Epithelial cell of proximal tubule (primary cell): ENCODE measurements around the gene FAM83G. TPM values are rescaled to one million over a fixed set of nuclear protein-coding genes. Genes with fewer than 3 reads are reported as not detected.
"Not testable (repeated sequence)": the region's sequence is repeated elsewhere in the genome, so short reads cannot be mapped to it uniquely, and the experiment has no call there.

ENCODE experiments used
- DNase-seq: peaks from one replicate; pipeline ENCODE4 v3.0.0-alpha.2; 2011; ENCODE audit warnings: low read depth
- H3K4me3 ChIP-seq: 2 replicates; pipeline ENCODE4 v1.5.1; 2011; ENCODE audit warnings: low read depth, mild to moderate bottlenecking, low read length
- CTCF ChIP-seq: conservative IDR thresholded peaks from 2 replicates; pipeline ENCODE4 v1.5.1; 2012; ENCODE audit warnings: low read depth, mild to moderate bottlenecking, low read length
- total RNA-seq: library from RNA; depleted of rRNA; stranded (reverse); fragments of >200 nt; gene quantifications from 2 replicates; pipeline ENCODE4 v1.2.3, GENCODE V29; 2015

The FAM83G gene
- total RNA-seq, 1 donor from 2014 or later = 19.3 TPM

- DNase-seq = no peak
- H3K4me3 ChIP-seq = no peak overlapping the region
- peak; percentile 91 for TF ChIP-seq CTCF
These were observed 43.6 kb downstream of the FAM83G start for GRCh38 chr17:18960803-18961511.

GRCh38 chr17:18960241-18960665, 44.3 kb downstream of the FAM83G start:
- DNase-seq = no peak
- H3K4me3 ChIP-seq = no peak overlapping the region
- TF ChIP-seq CTCF = no peak

- no peak for DNase-seq
- no peak overlapping the region for H3K4me3 ChIP-seq
- TF ChIP-seq CTCF = no peak
These were observed 44.7 kb downstream of the FAM83G start for GRCh38 chr17:18959845-18960240.

- no peak overlapping the region for H3K4me3 ChIP-seq
- no peak for DNase-seq
- no peak for TF ChIP-seq CTCF
These were observed 45.3 kb downstream of the FAM83G start for GRCh38 chr17:18959071-18959844.

GRCh38 chr17:18958611-18959010, 46.0 kb downstream of the FAM83G start:
- no peak overlapping the region for H3K4me3 ChIP-seq
- DNase-seq = no peak
- no peak for TF ChIP-seq CTCF

- TF ChIP-seq CTCF = no peak
These were observed 46.7 kb downstream of the FAM83G start for GRCh38 chr17:18957831-18958230.

GRCh38 chr17:18956581-18956980, 48.0 kb downstream of the FAM83G start:
- H3K4me3 ChIP-seq = no peak overlapping the region
- no peak for TF ChIP-seq CTCF
- DNase-seq = no peak

More at GRCh38 chr17:18957831-18958230, 46.7 kb downstream of the FAM83G start:
- no peak for DNase-seq
- H3K4me3 ChIP-seq = no peak overlapping the region

- H3K4me3 ChIP-seq, DNase-seq: not testable (repeated sequence)
These were observed 48.5 kb downstream of the FAM83G start for GRCh38 chr17:18956021-18956420.
